MM.1S (cell line): ENCODE results near the gene CTSE.

ENCODE experiments used
- CTCF ChIP-seq: fragments of 300-600 bp; sonication (generic); IDR thresholded peaks from 2 replicates; pipeline ENCODE4 v1.5.1; 2016; ENCODE audit warnings: antibody characterized with exemption, low read length, mixed read lengths
- EZH2 ChIP-seq: fragments of 300-600 bp; sonication (generic); optimal IDR thresholded peaks from 2 replicates; pipeline ENCODE3; 2017; ENCODE audit warnings: low read depth, mild to moderate bottlenecking, antibody characterized with exemption, low read length, mixed read lengths
- EZH2phosphoT487 ChIP-seq: fragments of 300-600 bp; sonication (generic); IDR thresholded peaks from 2 replicates; pipeline ENCODE4 v1.6.1; 2018; ENCODE audit warnings: antibody characterized with exemption, low read length

DNA sequence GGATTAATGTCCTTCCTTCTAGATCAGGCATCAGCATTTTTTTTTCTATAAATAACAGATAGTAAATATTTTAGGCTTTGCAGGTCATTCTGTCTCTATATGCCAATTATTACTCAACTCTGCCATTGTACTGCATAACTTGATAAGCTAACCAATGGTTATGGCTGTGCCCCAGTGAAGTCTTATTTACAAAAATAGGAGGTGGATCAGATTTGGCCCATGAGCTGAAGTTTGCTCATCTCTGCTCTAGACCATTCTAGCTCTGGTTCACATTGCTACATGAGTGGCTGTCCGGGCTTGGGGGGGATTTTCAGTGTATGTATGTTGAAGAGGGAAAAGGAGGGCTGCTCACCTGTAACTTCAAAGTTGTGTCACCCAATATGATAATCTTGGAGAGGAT lies 30.6 kb downstream of the CTSE start:
- TF ChIP-seq EZH2 (no peak), CTCF (no peak), EZH2phosphoT487 (no peak)
